Mesenchymal stem cell (in vitro differentiated cells and primary cell): ENCODE results near the gene C5orf34.

ENCODE experiments used
- DNase-seq: peaks from one replicate; pipeline ENCODE4 v3.0.0-alpha.2; 2013
- H2AFZ ChIP-seq: one replicate; pipeline ENCODE4 v1.6.1; 2013; ENCODE audit warnings: low read depth, mild to moderate bottlenecking, control low read depth, inconsistent platforms, low read length, moderate library complexity
- H2AK5ac ChIP-seq: 2 replicates; pipeline ENCODE4 v1.6.1; 2013; ENCODE audit warnings: low read length, moderate library complexity, mild to moderate bottlenecking, inconsistent platforms; ENCODE audit not compliant: severe bottlenecking
- H2BK120ac ChIP-seq: one replicate; pipeline ENCODE4 v1.6.1; 2013; ENCODE audit warnings: low read depth, mild to moderate bottlenecking, inconsistent platforms, low read length, moderate library complexity
- H2BK12ac ChIP-seq, 2 experiments: one replicate each; pipeline ENCODE4 v1.6.1; 2013; ENCODE audit warnings: inconsistent platforms in 2 of 2, low read length in 2 of 2, mild to moderate bottlenecking in 2 of 2, moderate library complexity in 2 of 2, control low read depth in 1 of 2
- H2BK15ac ChIP-seq: one replicate; pipeline ENCODE4 v1.6.1; 2013; ENCODE audit warnings: mild to moderate bottlenecking, low read depth, inconsistent platforms; ENCODE audit not compliant: poor library complexity, severe bottlenecking
- H2BK5ac ChIP-seq: 2 replicates; pipeline ENCODE4 v1.6.1; 2013; ENCODE audit warnings: low read depth, mild to moderate bottlenecking, low read length, control low read depth, inconsistent platforms; ENCODE audit not compliant: poor library complexity, severe bottlenecking
- H3K14ac ChIP-seq, 2 experiments: one replicate each; pipeline ENCODE4 v1.6.1; 2013; ENCODE audit warnings: inconsistent platforms in 2 of 2, low read length in 2 of 2, control low read depth in 1 of 2, mild to moderate bottlenecking in 1 of 2, moderate library complexity in 1 of 2
- H3K18ac ChIP-seq, 2 experiments: one replicate each; pipeline ENCODE4 v1.6.1; 2013; ENCODE audit warnings: inconsistent platforms in 2 of 2, low read length in 2 of 2, control low read depth in 1 of 2, low read depth in 1 of 2, mild to moderate bottlenecking in 1 of 2
- H3K23ac ChIP-seq, 2 experiments: one replicate each; pipeline ENCODE4 v1.6.1; 2013; ENCODE audit warnings: inconsistent platforms in 2 of 2, low read length in 2 of 2, mild to moderate bottlenecking in 2 of 2, moderate library complexity in 2 of 2, control low read depth in 1 of 2
- H3K27ac ChIP-seq: 2 replicates; pipeline ENCODE4 v1.5.1; 2013; ENCODE audit warnings: mild to moderate bottlenecking, moderate library complexity, low read length, control low read depth, inconsistent platforms; ENCODE audit not compliant: poor library complexity, severe bottlenecking
- H3K27me3 ChIP-seq, 2 experiments: 2 replicates each; pipeline versions ENCODE4 v1.6.1 to v1.7.0; 2013; ENCODE audit warnings: low read length in 2 of 2, mild to moderate bottlenecking in 2 of 2, moderate library complexity in 2 of 2, control low read depth in 1 of 2, inconsistent platforms in 1 of 2; ENCODE audit not compliant: control insufficient read depth in 1 of 2, insufficient read depth in 1 of 2
- H3K36me3 ChIP-seq, 2 experiments: 2 replicates each; pipeline versions ENCODE4 v1.6.1 to v1.7.0; 2013; ENCODE audit warnings: low read length in 2 of 2, control low read depth in 1 of 2, inconsistent platforms in 1 of 2, low read depth in 1 of 2, mild to moderate bottlenecking in 1 of 2; ENCODE audit not compliant: insufficient read depth in 2 of 2, control insufficient read depth in 1 of 2
- H3K4ac ChIP-seq, 2 experiments: one replicate each; pipeline ENCODE4 v1.6.1; 2013; ENCODE audit warnings: inconsistent platforms in 2 of 2, low read length in 2 of 2, mild to moderate bottlenecking in 2 of 2, moderate library complexity in 2 of 2, control low read depth in 1 of 2, low read depth in 1 of 2
- H3K4me1 ChIP-seq: 2 replicates; pipeline ENCODE4 v1.6.1; 2013; ENCODE audit warnings: low read depth, low read length, control low read depth; ENCODE audit not compliant: control insufficient read depth, insufficient read depth
- H3K4me2 ChIP-seq: 2 replicates; pipeline ENCODE4 v1.6.1; 2013; ENCODE audit warnings: low read length, mild to moderate bottlenecking, inconsistent platforms; ENCODE audit not compliant: poor library complexity, severe bottlenecking
- H3K4me3 ChIP-seq, 2 experiments: 2 replicates each; pipeline versions ENCODE4 v1.5.1 to v1.7.0; 2013; ENCODE audit warnings: low read length in 2 of 2, mild to moderate bottlenecking in 2 of 2, control low read depth in 1 of 2, low read depth in 1 of 2; ENCODE audit not compliant: insufficient read depth in 1 of 2
- H3K79me1 ChIP-seq: replicated peaks from 2 replicates; pipeline ENCODE4 v1.6.1; 2013; ENCODE audit warnings: mild to moderate bottlenecking, control low read depth, low read length, inconsistent platforms; ENCODE audit not compliant: poor library complexity, severe bottlenecking
- H3K9ac ChIP-seq: 2 replicates; pipeline ENCODE4 v1.7.0; 2013; ENCODE audit warnings: mild to moderate bottlenecking, low read length, moderate library complexity
- H3K9me3 ChIP-seq: 2 replicates; pipeline ENCODE4 v1.7.0; 2013; ENCODE audit warnings: mild to moderate bottlenecking, low read length; ENCODE audit not compliant: control insufficient read depth
- H4K8ac ChIP-seq: one replicate; pipeline ENCODE4 v1.6.1; 2013; ENCODE audit warnings: inconsistent platforms, mild to moderate bottlenecking, low read length, moderate library complexity
- H4K91ac ChIP-seq: one replicate; pipeline ENCODE4 v1.6.1; 2013; ENCODE audit warnings: mild to moderate bottlenecking, low read length, inconsistent platforms
- WGBS: methylation state at CpG from one replicate; pipeline ENCODE4 v1.1.7; 2013; ENCODE audit warnings: mixed read lengths; 5-methylcytosine and 5-hydroxymethylcytosine counted together

Gene C5orf34

DNA sequence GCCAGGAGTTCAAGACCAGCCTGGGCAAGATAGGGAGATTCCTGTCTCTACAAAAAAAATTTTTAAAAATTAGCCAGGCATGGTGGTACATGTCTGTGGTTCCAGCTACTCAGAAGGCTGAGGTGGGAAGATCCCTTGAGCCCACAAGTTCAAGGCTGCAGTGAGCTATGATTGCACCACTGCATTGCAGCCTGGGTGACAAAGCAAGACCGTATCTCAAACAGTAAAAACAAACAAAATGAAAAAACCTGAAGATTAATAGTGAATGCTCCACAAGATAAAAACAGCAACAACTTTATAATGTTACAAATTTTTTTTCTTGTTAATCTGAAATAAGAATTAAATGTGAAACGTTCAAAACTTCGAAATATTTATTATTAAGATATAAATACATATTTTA is 28.6 kb downstream of the C5orf34 start:
- Histone ChIP-seq H2AK5ac (no peak overlapping the region), H2BK12ac (no peak overlapping the region), H3K36me3 (peaks cover 0 to 23% of the 10 kb centered on the region in 2 experiments), H3K9me3 (no peaks in the 10 kb centered on the region), H3K27ac (no peak overlapping the region), H3K27me3 (no peaks in the 10 kb centered on the region), H3K4me2 (no peak overlapping the region), H3K9ac (no peak overlapping the region), H2BK15ac (no peak overlapping the region), H3K18ac (no peak overlapping the region), H3K4me1 (no peaks in the 10 kb centered on the region), H3K4me3 (no peak overlapping the region), H3K79me1 (peaks cover 3% of the 10 kb centered on the region), H2BK5ac (no peak overlapping the region), H3K14ac (no peak overlapping the region), H2BK120ac (no peak overlapping the region), H2AFZ (no peak overlapping the region), H3K23ac (no peak overlapping the region), H4K91ac (no peak overlapping the region), H3K4ac (no peak overlapping the region), H4K8ac (no peak overlapping the region)
- DNase-seq = no peak
- no CpG with 5 or more reads among the region's 3 CpGs for WGBS

DNA sequence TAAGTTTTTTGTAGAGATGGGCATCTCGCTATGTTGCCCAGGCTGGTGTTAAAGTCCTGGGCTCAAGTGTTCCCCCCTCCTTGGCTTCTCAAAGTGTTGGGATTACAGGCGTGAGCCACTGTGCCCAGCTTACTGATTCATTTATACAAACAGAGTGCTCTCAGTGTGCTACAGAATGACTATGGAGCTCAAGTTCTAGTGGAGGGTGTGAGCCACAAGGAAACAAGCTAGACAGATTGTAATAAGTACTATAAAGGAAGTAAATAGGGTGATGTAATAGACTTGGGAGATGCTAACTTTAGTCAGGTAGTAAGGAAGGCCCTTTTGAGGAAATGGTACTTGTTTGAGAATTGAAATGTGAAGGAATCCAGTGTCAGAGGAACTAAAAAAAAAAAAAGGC is 29.5 kb downstream of the C5orf34 start:
- Histone ChIP-seq H3K4me2 (no peak overlapping the region), H2AK5ac (no peak overlapping the region), H3K9ac (no peak overlapping the region), H3K27me3 (no peaks in the 10 kb centered on the region), H4K91ac (no peak overlapping the region), H3K23ac (no peak overlapping the region), H3K18ac (no peak overlapping the region), H3K36me3 (peaks cover 0 to 21% of the 10 kb centered on the region in 2 experiments), H3K9me3 (no peaks in the 10 kb centered on the region), H3K79me1 (peaks cover 3% of the 10 kb centered on the region), H2BK12ac (no peak overlapping the region), H3K14ac (no peak overlapping the region), H3K4ac (peak overlapping the region in 1 of 2 experiments; percentile 26), H3K4me1 (no peaks in the 10 kb centered on the region), H3K4me3 (no peak overlapping the region), H3K27ac (no peak overlapping the region), H2BK120ac (no peak overlapping the region), H2BK15ac (no peak overlapping the region), H2BK5ac (no peak overlapping the region), H4K8ac (no peak overlapping the region), H2AFZ (no peak overlapping the region)
- peak; percentile 4 for DNase-seq
- 96% methylated on average over 2 of the region's 2 CpGs for WGBS

DNA sequence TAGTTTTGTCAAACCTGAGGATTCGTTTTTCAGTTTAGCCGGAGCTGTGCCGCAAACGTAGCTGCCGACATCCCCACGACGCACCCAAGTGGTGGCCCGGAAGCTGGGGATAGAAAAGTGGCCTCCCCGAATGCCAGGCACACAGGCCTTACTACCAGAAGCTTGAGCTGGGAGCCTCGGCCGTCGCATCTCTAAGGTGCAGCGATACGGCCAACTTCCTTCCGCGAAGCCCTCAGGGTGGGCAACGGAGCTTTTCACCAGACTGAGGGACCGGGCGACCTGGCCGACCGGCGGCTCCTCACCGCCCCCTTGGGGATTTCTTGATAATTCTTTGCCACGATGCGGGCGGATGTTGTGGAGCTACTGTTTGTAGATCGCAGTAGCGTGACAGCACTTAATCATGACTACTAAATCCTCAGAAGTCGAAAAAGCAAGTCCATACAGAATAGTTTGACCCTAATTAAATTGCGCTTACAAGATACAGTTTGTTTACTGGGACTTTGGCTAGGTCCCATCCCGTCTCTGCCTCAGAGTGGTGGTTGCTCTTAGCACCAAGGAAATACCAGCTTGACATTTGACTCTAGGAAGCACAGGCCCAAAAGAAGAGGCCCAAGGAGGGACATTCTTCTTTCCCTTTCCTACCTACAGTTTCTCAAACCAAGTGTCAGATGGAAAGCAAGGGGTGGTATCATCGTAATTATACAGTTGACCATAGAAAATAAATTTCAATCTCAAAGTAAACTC is 30.7 kb downstream of the C5orf34 start:
- DNase-seq = peak; percentile 93
- peak overlapping the region; percentile 76 for H2BK5ac ChIP-seq
- no peaks in the 10 kb centered on the region for H3K9me3 ChIP-seq
- H3K27ac ChIP-seq = peak overlapping the region; percentile 95
- H3K23ac ChIP-seq = no peak overlapping the region
- H2BK15ac ChIP-seq = no peak overlapping the region
- H3K18ac ChIP-seq = peak overlapping the region; percentile 50 to 98
- H2BK120ac ChIP-seq = peak overlapping the region; percentile 45
- peak overlapping the region; percentile 80 for H3K4me2 ChIP-seq
- peak overlapping the region; percentile 93 for H2AFZ ChIP-seq
- no peak overlapping the region for H2BK12ac ChIP-seq
- 4% methylated on average over 31 of the region's 32 CpGs for WGBS
- peak overlapping the region; percentile 100 for H3K9ac ChIP-seq
- peaks cover 0 to 13% of the 10 kb centered on the region in 2 experiments for H3K36me3 ChIP-seq
- H3K79me1 ChIP-seq = peaks cover 3% of the 10 kb centered on the region
- peak overlapping the region; percentile 82 to 84 for H3K4me3 ChIP-seq
- H3K14ac ChIP-seq = no peak overlapping the region
- no peak overlapping the region for H2AK5ac ChIP-seq
- peak overlapping the region in 1 of 2 experiments; percentile 96 for H3K4ac ChIP-seq
- peak overlapping the region; percentile 86 for H4K8ac ChIP-seq
- no peaks in the 10 kb centered on the region for H3K4me1 ChIP-seq
- no peaks in the 10 kb centered on the region for H3K27me3 ChIP-seq
- peak overlapping the region; percentile 89 for H4K91ac ChIP-seq

DNA sequence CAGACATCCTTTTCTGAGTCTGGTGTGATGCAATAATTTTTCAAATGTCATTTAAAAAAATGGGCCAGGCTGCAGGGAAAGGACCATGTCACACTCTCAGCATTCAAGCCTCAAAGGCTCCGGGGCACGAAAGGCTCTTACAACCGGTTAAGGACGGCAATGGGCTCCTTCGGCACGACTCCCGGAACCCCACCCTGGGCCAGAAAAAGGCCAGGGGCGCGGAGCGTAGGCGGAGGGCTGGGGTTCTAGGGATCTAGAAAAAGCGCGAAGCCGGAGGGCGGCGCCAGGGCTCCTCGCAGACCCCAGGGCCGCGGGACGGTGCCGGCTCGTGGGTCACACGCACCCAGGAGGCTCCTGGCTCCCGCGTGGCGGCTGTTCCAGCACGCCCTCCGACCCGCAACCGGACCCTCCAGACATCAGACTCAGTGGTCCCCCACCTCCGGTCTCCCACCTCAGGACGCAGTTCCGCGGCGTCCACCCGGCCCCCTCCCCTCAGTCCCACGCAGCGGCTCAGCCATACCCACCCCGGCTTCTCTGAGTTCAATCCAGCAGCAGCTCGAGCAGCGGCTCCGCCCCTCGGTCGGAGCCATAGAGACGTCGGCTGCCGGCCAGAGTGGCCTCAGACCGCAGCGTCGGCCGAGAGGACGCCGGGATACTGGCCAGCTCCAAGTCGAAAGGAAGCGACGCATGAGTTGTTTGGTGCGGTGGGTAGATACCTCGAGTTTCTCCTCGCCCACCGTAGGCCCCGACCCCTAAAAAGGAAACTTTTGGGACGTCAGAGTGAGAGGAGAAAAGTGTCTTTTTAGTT is 31.4 kb downstream of the C5orf34 start, which contains the start of gene TMEM267:
TSS of gene TMEM267 (minus strand) at position 568 of the 808 bp plus-strand sequence. CDS start 29,896 bp downstream, outside the sequence.
- peak within 1 kb of the TSS; percentile 93 for H2BK15ac ChIP-seq
- DNase-seq = peak; percentile 95
- peak within 1 kb of the TSS; percentile 80 for H3K4me2 ChIP-seq
- H4K8ac ChIP-seq = peak within 1 kb of the TSS; percentile 86
- peak within 1 kb of the TSS; percentile 82 to 84 for H3K4me3 ChIP-seq
- peak within 1 kb of the TSS; percentile 86 for H2BK120ac ChIP-seq
- peak within 1 kb of the TSS in 1 of 2 experiments; percentile 73 for H2BK12ac ChIP-seq
- WGBS = under 1% methylated on average over 49 of the region's 62 CpGs
- peaks cover 0 to 6% of the 10 kb centered on the region in 2 experiments for H3K36me3 ChIP-seq
- peak within 1 kb of the TSS; percentile 97 for H2AFZ ChIP-seq
- no peaks in the 10 kb centered on the region for H3K4me1 ChIP-seq
- peaks cover 3% of the 10 kb centered on the region for H3K79me1 ChIP-seq
- H3K9me3 ChIP-seq = no peaks in the 10 kb centered on the region
- peak within 1 kb of the TSS; percentile 89 for H4K91ac ChIP-seq
- H3K27ac ChIP-seq = peak within 1 kb of the TSS; percentile 95
- no peak within 1 kb of the TSS for H2AK5ac ChIP-seq
- H3K14ac ChIP-seq = peak within 1 kb of the TSS in 1 of 2 experiments; percentile 73
- no peaks in the 10 kb centered on the region for H3K27me3 ChIP-seq
- peak within 1 kb of the TSS; percentile 92 to 96 for H3K4ac ChIP-seq
- H3K9ac ChIP-seq = peak within 1 kb of the TSS; percentile 100
- H3K18ac ChIP-seq = peak within 1 kb of the TSS; percentile 95 to 98
- peak within 1 kb of the TSS; percentile 76 for H2BK5ac ChIP-seq
- peak within 1 kb of the TSS; percentile 22 to 34 for H3K23ac ChIP-seq
